Measurements from ENCODE around the gene SAMSN1.
"Not testable (repeated sequence)": the region's sequence is repeated elsewhere in the genome, so short reads cannot be mapped to it uniquely, and the experiment has no call there.

Gene SAMSN1

DNA sequence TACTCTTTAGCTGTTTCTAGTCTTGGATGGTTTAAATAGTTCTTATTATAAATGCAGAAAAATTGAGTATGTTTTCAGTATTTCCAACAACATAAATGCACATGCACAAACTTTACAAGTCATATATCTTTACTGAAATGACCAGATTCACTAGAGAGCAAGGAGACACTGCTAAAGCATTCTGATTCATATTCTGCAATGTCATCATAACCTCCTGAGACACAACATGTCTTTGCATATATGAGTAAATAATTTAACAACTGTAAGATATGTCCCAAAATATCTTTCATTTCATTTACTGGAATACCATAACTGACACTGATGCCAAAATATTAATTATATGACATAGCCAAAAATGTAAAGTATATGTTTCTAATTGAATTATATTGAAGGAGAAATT, 16.8 kb upstream of the SAMSN1 start:
- DNase-seq = no peak

DNA sequence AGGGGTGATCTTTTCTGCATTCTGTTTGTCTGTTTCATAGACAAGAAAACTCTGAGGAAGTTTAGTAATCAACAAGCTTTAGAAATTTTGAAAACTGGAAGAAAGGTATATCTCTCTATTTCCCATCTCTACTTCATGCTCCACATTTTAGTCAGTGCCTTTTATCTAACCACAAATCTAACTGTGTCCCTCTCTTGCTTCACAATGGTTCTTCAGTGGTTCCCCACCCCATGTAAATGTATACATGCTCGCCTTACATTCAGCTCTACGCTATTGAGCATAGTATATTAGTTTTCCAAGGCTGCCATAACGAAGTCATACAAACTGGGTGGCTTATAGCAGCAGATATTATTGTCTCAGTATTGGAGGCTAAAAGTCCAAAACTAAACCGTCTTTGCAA, 14.4 kb upstream of the SAMSN1 start:
- no peak for DNase-seq

GRCh38 chr21:14560139-14560538, 14.0 kb upstream of the SAMSN1 start:
- no peak for DNase-seq

GRCh38 chr21:14559102-14559501, 13.0 kb upstream of the SAMSN1 start:
- DNase-seq = no peak

DNA sequence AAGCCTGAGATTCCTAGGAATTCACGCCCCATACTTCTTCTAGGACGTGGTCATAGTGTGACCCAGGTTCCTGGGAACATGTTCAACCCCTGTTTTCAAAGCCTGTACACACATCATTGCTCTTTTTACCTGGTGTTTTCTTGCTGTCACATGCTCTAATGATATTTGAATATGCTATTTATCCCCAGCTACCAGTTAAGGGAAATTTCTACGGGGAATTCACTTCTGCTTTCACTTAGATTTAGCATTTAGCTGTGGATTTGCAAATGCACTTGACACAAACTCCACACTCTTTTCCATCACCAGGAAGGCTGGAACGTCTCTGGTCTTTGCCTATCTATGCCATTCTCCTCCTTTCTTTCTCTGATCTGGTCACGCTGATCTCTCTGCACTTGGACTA, 11.3 kb upstream of the SAMSN1 start:
- DNase-seq = no peak

DNA sequence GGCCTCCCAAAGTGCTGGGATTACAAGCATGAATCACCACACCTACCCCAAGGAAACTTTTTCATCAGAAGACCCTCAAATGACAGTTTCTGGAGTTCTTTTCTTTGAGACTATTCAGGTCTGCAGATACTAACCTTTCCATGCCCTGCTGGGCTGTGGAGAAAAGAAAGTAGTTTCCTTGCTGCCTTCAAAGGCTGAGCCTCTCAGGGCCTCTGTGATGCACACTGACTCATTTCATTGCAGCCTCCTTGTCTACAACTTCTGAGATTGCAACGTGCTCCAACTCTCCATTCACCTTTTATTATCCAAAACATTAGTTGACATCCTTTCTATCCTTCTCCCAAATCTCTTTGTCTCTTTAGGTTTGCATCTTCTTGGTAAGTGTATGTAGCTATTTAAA, 8.8 kb upstream of the SAMSN1 start:
- DNase-seq = no peak

DNA sequence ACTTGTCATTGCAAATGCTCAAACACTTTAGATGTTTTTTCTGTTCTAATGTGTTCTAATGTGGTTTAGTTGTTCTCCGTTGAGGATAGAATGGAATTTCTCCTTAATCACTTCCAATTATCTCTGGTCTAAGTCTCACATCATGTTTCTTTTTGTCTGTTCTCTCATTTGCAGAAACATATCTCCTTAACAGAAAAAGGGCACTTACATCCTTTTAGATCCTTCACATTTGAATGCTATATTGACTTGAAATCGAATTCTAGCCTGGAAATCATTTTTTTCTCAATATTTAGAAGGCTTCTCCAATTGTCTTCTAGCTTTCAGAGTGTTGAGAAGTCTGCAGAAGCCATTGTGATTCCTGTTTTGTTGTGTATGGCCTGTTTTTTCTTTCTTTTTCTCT, 7.3 kb upstream of the SAMSN1 start:
- no peak for DNase-seq

DNA sequence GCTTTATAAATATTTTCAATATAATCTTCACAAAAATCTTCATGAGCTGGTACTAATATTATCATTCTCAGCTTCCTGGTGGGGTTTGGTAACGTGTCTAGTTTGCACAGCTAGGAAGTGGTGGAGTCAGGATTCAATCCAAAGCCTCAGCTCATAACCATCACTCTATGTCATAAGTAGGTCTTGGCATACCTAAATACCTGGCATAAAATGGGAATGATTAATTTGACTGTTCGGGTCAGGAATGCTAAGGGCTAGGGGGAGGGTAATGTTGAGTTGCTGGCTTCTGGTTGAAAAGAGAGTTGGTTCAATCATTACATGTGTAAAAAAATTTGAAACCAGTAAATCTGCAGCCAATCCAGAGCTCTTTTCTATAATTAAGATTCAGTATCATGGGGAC, 5.6 kb upstream of the SAMSN1 start:
- no peak for DNase-seq

- DNase-seq = no peak
Measured at GRCh38 chr21:14550135-14550534, 4.0 kb upstream of the SAMSN1 start.

DNA sequence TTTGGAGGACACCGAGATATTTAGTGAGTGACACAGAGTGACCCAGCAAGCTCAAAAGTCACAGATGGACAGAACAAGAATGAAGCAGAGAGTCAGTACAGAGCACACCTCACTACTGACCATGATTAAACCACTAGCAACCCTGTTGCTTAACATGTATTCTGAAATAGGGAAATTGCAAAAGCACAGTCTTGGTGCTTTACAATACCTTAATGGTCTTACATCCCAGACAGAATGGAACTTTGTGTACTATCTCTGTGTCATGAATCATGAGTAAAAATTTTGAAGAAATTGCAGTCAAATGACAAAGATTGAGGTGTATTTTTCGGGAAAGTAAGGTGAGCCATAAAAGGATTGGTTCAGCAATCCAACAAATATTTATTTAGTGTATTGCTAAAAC, 2.7 kb upstream of the SAMSN1 start:
- DNase-seq = no peak

- DNase-seq = no peak
Measured at GRCh38 chr21:14547834-14548513, 1.9 kb upstream of the SAMSN1 start.

- DNase-seq = not testable (repeated sequence)
Measured at GRCh38 chr21:14546719-14547118, 604 bp upstream of the SAMSN1 start.

DNA sequence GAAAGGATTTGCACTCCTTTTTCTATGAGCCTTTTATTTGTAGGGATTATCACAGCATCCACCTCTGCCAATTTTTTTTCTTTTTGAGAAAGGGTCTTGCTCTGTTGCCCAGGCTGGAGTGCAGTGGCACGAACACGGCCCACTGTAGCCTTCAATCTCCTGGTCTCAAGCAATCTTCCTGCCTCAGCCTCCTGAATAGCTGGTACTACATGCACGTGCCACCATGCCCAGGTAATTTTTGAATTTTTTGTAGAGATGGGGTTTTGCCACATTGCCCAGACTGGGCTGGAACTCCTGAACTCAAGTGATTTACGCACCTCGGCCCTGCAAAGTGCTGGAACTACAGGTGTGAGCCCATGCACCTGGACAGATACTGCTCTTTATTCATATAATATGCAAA, 2.1 kb downstream of the SAMSN1 start:
- DNase-seq = no peak

GRCh38 chr21:14542638-14543037, 3.5 kb downstream of the SAMSN1 start:
- no peak for DNase-seq

DNA sequence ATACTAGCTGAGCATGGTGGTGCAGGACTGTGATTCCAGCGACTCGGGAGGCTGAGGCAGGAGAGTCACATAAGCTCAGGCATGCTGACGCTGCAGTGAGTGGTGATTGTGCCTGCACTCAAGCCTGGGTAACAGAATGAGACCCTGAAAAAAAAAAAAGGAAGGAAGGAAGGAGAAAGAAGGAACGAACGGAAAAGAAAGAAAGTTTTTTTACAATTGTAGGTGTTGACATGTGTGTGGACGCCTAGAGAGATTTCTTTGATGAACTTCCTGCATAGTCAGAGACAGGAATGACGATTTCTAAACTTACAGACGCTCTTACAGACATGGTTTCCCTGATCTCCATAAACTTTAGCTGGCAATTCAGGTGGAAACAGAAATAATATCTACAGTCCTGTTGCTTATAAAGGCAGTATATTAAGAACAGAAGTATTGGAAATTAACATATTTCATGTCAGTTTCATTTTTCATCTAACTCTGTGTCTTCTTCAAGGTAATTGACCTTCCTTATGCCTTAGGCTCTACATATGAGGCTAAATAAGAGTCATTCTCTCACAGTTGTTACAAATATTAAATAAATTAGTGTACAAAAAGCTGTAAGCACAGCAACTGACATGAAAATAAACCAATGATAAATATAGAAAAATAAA, 4.1 kb downstream of the SAMSN1 start:
- DNase-seq = no peak

- DNase-seq = no peak
Measured at GRCh38 chr21:14538483-14538882, 7.6 kb downstream of the SAMSN1 start.

- no peak for DNase-seq
Measured at GRCh38 chr21:14536929-14537328, 9.2 kb downstream of the SAMSN1 start.

GRCh38 chr21:14535702-14536101, 10.4 kb downstream of the SAMSN1 start:
- DNase-seq = no peak

- DNase-seq = no peak
Measured at GRCh38 chr21:14533499-14534428, 12.4 kb downstream of the SAMSN1 start.

DNA sequence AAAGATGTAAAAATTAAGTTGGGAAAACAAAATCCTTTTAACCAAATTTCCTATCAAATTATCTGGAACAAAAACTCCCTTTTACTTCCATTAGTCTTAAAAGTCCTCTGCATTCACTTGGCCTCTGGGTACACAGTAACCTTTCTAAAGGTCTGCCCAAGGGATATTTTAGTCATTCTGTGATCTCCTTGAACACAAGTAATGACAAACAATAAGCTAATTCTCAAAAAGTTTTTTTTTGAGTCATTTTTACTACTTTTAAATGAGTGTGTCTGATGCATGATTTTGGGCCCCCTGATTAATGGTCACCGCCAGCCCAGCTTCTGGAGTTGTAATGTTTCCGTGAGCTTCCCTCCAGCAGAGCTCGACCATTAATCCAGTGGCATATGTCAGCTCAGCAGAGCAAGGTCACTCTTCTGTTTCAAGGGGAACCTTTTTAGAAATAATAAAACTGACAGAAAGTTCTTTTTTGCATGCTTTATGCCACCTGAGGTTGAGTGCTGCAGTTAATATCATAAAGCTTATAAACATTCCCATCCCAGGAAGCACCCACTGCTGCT, 14.3 kb downstream of the SAMSN1 start:
- no peak for DNase-seq

GRCh38 chr21:14530592-14530991, 15.5 kb downstream of the SAMSN1 start:
- no peak for DNase-seq

DNA sequence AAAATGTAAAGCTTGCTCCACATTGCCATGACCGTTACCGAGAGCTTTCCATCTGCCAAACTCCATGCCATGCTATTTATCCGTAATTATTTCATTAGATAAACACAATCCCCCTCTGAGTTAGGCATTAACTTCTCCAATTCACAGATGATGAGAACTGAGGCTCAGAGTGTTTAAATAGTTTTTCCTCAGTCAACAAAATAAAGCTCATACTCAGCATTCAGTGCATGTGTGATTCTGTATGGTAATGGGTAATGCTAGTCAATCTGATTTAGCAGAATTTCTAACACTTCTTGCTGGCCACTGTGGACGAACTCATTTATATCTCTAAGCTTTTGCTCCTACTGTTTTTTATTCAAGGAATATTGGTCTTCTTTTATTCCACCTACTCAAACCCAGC, 17.3 kb downstream of the SAMSN1 start:
- DNase-seq = no peak
